HepG2 (cell line): ENCODE data around the gene RECK. TPM values are rescaled to one million over a fixed set of nuclear protein-coding genes. Genes with fewer than 3 reads are reported as not detected.

Source experiments
- ATAC-seq: fragments of 200-7000 bp; cut with Tn5 transposase; 3 replicates; pipeline ENCODE4 v1.9.1; 2020; ENCODE audit warnings: mild to moderate bottlenecking, moderate library complexity
- BruUV-seq: library from RNA; stranded (reverse); fragments of 400-500 nt; replicated peaks from 2 replicates; lab custom pipeline; 2021; lab: Mats Ljungman, UMichigan
- CTCF ChIA-PET: fragments of 300-600 bp; formaldehyde crosslinking; extraction: SDS; loops from one replicate; lab custom pipeline; 2021; ENCODE audit warnings: low total read pairs, inconsistent platforms, low intra/inter-chr PET ratio; lab: Yijun Ruan, JAX
- POLR2A ChIA-PET: fragments of 350-600 bp; sonication (Branson Sonifier 250); formaldehyde crosslinking; loops from one replicate; lab custom pipeline; 2020; ENCODE audit warnings: antibody characterized with exemption, inconsistent platforms; lab: Yijun Ruan, JAX
- DNase-seq: peaks from one replicate; pipeline ENCODE4 v3.0.0-alpha.2; 2015; ENCODE audit warnings: low spot score
- FAIRE-seq: peaks from 3 replicates; lab custom pipeline; 2011; peaks lifted over from hg19 to GRCh38; lab: Jason Lieb, UNC
- H2AFZ ChIP-seq: one replicate; pipeline ENCODE4 v1.6.1; 2011; ENCODE audit warnings: low read length, inconsistent platforms
- H3K27ac ChIP-seq: fragments of 300-600 bp; 3 replicates; pipeline ENCODE4 v1.8.0; 2011; ENCODE audit warnings: mixed run types, mild to moderate bottlenecking, mixed read lengths, low read length, inconsistent platforms; ENCODE audit not compliant: insufficient read depth; ENCODE audit errors: extremely low read length
- H3K27me3 ChIP-seq, 2 experiments: fragments of 200-600 bp in 1 of 2; 2 replicates in 1 of 2; 3 replicates in 1 of 2; pipeline versions ENCODE4 v1.6.0 to v1.8.0; 2011; ENCODE audit warnings: low read length in 2 of 2, mild to moderate bottlenecking in 2 of 2, moderate library complexity in 2 of 2, inconsistent platforms in 1 of 2; ENCODE audit not compliant: insufficient read depth in 2 of 2, control insufficient read depth in 1 of 2
- H3K36me3 ChIP-seq, 2 experiments: fragments of 200-600 bp in 1 of 2; replicated peaks in 1 of 2; 2 replicates in 1 of 2; 3 replicates in 1 of 2; pipeline versions ENCODE4 v1.5.1 to v1.8.0; 2011; ENCODE audit warnings: low read length in 2 of 2, inconsistent platforms in 1 of 2; ENCODE audit not compliant: insufficient read depth in 2 of 2, control insufficient read depth in 1 of 2
- H3K4me1 ChIP-seq: 2 replicates; pipeline ENCODE4 v1.5.1; 2012; ENCODE audit warnings: low read length, inconsistent platforms; ENCODE audit not compliant: insufficient read depth
- H3K4me2 ChIP-seq: 2 replicates; pipeline ENCODE4 v1.6.0; 2011; ENCODE audit warnings: low read depth, low read length, inconsistent platforms
- H3K4me3 ChIP-seq, 3 experiments: fragments of 200-600 bp in 1 of 3; sonication (generic), shearing (Covaris generic) in 1 of 3; replicated peaks in 1 of 3; 2 replicates each; pipeline ENCODE4 v1.5.1; 2011 to 2016; ENCODE audit warnings: low read length in 3 of 3, inconsistent platforms in 2 of 3, low read depth in 2 of 3, mild to moderate bottlenecking in 2 of 3, control low read depth in 1 of 3, mixed read lengths in 1 of 3; ENCODE audit not compliant: insufficient read depth in 1 of 3
- H3K79me2 ChIP-seq: one replicate; pipeline ENCODE4 v1.6.1; 2011; ENCODE audit warnings: low read length, inconsistent platforms; ENCODE audit not compliant: insufficient read depth
- H3K9ac ChIP-seq: 2 replicates; pipeline ENCODE4 v1.6.0; 2011; ENCODE audit warnings: mild to moderate bottlenecking, low read depth, low read length, inconsistent platforms; ENCODE audit not compliant: insufficient read depth
- H3K9me3 ChIP-seq: 2 replicates; pipeline ENCODE4 v1.5.1; 2012; ENCODE audit warnings: mild to moderate bottlenecking, low read length
- H4K20me1 ChIP-seq: 2 replicates; pipeline ENCODE4 v1.6.0; 2011; ENCODE audit warnings: inconsistent platforms, mild to moderate bottlenecking, low read length, moderate library complexity; ENCODE audit not compliant: insufficient read depth
- CBX5 ChIP-seq: sonication (generic); formaldehyde crosslinking; IDR thresholded peaks from 2 replicates; pipeline ENCODE4 v1.4.0; 2020; ENCODE audit warnings: missing genetic modification reagents, borderline replicate concordance
- GATA4 ChIP-seq: sonication (generic); IDR thresholded peaks from 2 replicates; pipeline ENCODE4 v1.6.1; 2016; ENCODE audit warnings: antibody characterized with exemption, low read depth, borderline replicate concordance
- GZF1 ChIP-seq: sonication (generic); formaldehyde crosslinking; IDR thresholded peaks from 2 replicates; pipeline ENCODE4 v1.5.1; 2020; ENCODE audit warnings: mild to moderate bottlenecking, missing genetic modification reagents
- ISX ChIP-seq: sonication (generic); formaldehyde crosslinking; conservative IDR thresholded peaks from 2 replicates; pipeline ENCODE4 v1.5.0; 2020; ENCODE audit warnings: missing genetic modification reagents
- KLF11 ChIP-seq: IDR thresholded peaks from 2 replicates; pipeline ENCODE4 v1.6.1; 2016; ENCODE audit warnings: missing compliant biosample characterization
- MED1 ChIP-seq: sonication (generic); formaldehyde crosslinking; IDR thresholded peaks from 2 replicates; pipeline ENCODE4 v1.4.0; 2020; ENCODE audit warnings: missing genetic modification reagents
- NR1H2 ChIP-seq: sonication (generic); formaldehyde crosslinking; IDR thresholded peaks from 2 replicates; pipeline ENCODE4 v1.8.1; 2022; ENCODE audit warnings: low read depth, missing genetic modification reagents, borderline replicate concordance
- NR2C2 ChIP-seq: sonication (generic); formaldehyde crosslinking; IDR thresholded peaks from 2 replicates; pipeline ENCODE4 v1.4.0; 2020; ENCODE audit warnings: missing genetic modification reagents, mild to moderate bottlenecking, moderate library complexity, borderline replicate concordance
- NR2F2 ChIP-seq: IDR thresholded peaks from 2 replicates; pipeline ENCODE4 v1.6.1; 2012; ENCODE audit warnings: low read depth, inconsistent platforms, borderline replicate concordance
- PCBP1 ChIP-seq: fragments of 200-400 bp; formaldehyde crosslinking; IDR thresholded peaks from 2 replicates; pipeline ENCODE4 v1.6.1; 2017; ENCODE audit warnings: mild to moderate bottlenecking, low read depth, low read length, borderline replicate concordance
- RFX3 ChIP-seq: IDR thresholded peaks from 2 replicates; pipeline ENCODE4 v1.6.1; 2016; ENCODE audit warnings: missing biosample characterization, missing genetic modification reagents
- TEF ChIP-seq: sonication (generic); formaldehyde crosslinking; IDR thresholded peaks from 2 replicates; pipeline ENCODE4 v1.5.0; 2020; ENCODE audit warnings: missing genetic modification reagents
- TSC22D2 ChIP-seq: sonication (generic); formaldehyde crosslinking; IDR thresholded peaks from 2 replicates; pipeline ENCODE4 v1.5.1; 2020; ENCODE audit warnings: missing genetic modification reagents, mild to moderate bottlenecking, borderline replicate concordance
- XBP1 ChIP-seq: sonication (generic); formaldehyde crosslinking; IDR thresholded peaks from 2 replicates; pipeline ENCODE4 v1.5.0; 2020; ENCODE audit warnings: missing genetic modification reagents
- ZNF33A ChIP-seq: sonication (generic); formaldehyde crosslinking; IDR thresholded peaks from 2 replicates; pipeline ENCODE4 v1.5.1; 2020; ENCODE audit warnings: missing genetic modification reagents, mild to moderate bottlenecking, moderate library complexity, borderline replicate concordance
- ZNF563 ChIP-seq: sonication (generic); formaldehyde crosslinking; IDR thresholded peaks from 2 replicates; pipeline ENCODE4 v1.8.0; 2022; ENCODE audit warnings: mild to moderate bottlenecking, moderate library complexity, missing genetic modification reagents
- WGBS: methylation state at CpG from one replicate; pipeline ENCODE4 v1.1.6; 2017; ENCODE audit warnings: low lambda C conversion rate; 5-methylcytosine and 5-hydroxymethylcytosine counted together
- in situ Hi-C: cut with HindIII; loops from 2 replicates; pipeline ENCODE4 v1.10.0; 2017; ENCODE audit warnings: low pct_unique_long_range_greater_than_20kb; ENCODE audit not compliant: extremely low pct_ligation_motif_present
- intact Hi-C: fragments of 100-400 bp; cut with micrococcal nuclease; formaldehyde crosslinking; loops from one replicate; pipeline ENCODE4 v1.10.0; 2022; ENCODE audit not compliant: unreplicated experiment
- polyA plus RNA-seq, 8 experiments: library from polyadenylated mRNA; depleted of rRNA in 3 of 8; stranded (reverse) in 7 of 8; unstranded in 1 of 8; fragments of >200 nt; fragmentation: Illumina TruSeq in 4 of 8; extraction: Trizol in 4 of 8; gene quantifications; 2 replicates each; pipeline versions ENCODE4 v1.2.1 to v1.2.3, GENCODE V29; 2011 to 2016; ENCODE audit warnings: low read depth in 4 of 8, missing spikeins in 1 of 8, mixed read lengths in 1 of 8; ENCODE audit not compliant: insufficient read depth in 1 of 8
- total RNA-seq, 5 experiments: library from RNA; depleted of rRNA; stranded (reverse); fragments of >200 nt; fragmentation: Illumina TruSeq; extraction: Trizol; gene quantifications; 2 replicates each; pipeline ENCODE4 v1.2.3, GENCODE V29; 2016; ENCODE audit warnings: low read depth in 1 of 5
- TF ChIP-seq, protein P1 (sequence below): sonication (generic); formaldehyde crosslinking; IDR thresholded peaks from 2 replicates; pipeline ENCODE4 v1.4.0; 2020; ENCODE audit warnings: mild to moderate bottlenecking, missing genetic modification reagents
- TF ChIP-seq, protein P2 (sequence below): sonication (generic); formaldehyde crosslinking; IDR thresholded peaks from 2 replicates; pipeline ENCODE4 v1.8.1; 2023; ENCODE audit warnings: mild to moderate bottlenecking, inconsistent platforms, moderate library complexity, missing genetic modification reagents, borderline replicate concordance

RECK gene
- total and polyA plus RNA-seq, 2 of the 13 experiments (the other 11 are each of a cell fraction or from before 2014, with no cell fraction given): 3.1 to 4.8 TPM

GRCh38 chr9:36118201-36118600 is 81.5 kb downstream of the RECK start:
- H3K36me3 ChIP-seq: no peaks in the 10 kb centered on the region
- peaks cover 0 to 2% of the 10 kb centered on the region in 2 experiments; a peak in 1 of 5 replicates for H3K27me3 ChIP-seq
- TF ChIP-seq, protein P1, sequence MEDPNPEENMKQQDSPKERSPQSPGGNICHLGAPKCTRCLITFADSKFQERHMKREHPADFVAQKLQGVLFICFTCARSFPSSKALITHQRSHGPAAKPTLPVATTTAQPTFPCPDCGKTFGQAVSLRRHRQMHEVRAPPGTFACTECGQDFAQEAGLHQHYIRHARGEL (CRISPR knock-in tag): no peak
- TF ChIP-seq CBX5 (CRISPR knock-in tag) (no peak), GZF1 (CRISPR knock-in tag) (no peak), KLF11 (no peak), ZNF33A (CRISPR knock-in tag) (no peak), RFX3 (CRISPR knock-in tag) (no peak), TEF (CRISPR knock-in tag) (no peak)
- 69% methylated on average over 2 of the region's 2 CpGs for WGBS
- POLR2A ChIA-PET: no interaction called here
- H3K4me3 ChIP-seq: no peak overlapping the region
- no peaks in the 10 kb centered on the region for H3K4me1 ChIP-seq
- intact Hi-C loops: no loop called here
- H4K20me1 ChIP-seq: no peaks in the 10 kb centered on the region
- FAIRE-seq: no peak
- no peak for DNase-seq
- H3K9ac ChIP-seq: no peak overlapping the region
- no peak overlapping the region for H3K27ac ChIP-seq
- in situ Hi-C loops: no loop called here
- no peak overlapping the region for H3K4me2 ChIP-seq
- BruUV-seq: no TSS peak
- no peak for ATAC-seq
- CTCF ChIA-PET: no interaction called here
- no peaks in the 10 kb centered on the region for H3K9me3 ChIP-seq
- H3K79me2 ChIP-seq: no peaks in the 10 kb centered on the region
- H2AFZ ChIP-seq: no peak overlapping the region

DNA sequence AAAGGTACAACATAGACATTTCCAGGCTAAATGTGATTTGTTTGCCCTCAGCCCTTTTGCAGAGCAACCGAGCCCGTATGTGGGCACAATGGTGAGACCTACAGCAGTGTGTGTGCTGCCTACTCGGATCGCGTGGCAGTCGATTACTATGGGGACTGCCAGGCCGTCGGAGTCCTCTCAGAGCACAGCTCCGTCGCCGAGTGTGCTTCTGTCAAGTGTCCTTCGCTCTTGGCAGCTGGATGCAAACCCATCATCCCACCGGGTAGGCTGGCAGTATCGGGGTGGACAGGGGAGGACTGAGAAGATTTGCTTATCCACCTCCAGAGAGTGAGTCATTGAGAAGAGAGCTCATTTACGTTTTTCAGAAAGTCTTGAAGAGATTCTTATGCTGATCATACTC is 82.0 kb downstream of the RECK start:
- no peak overlapping the region for H3K9ac ChIP-seq
- H4K20me1 ChIP-seq: no peaks in the 10 kb centered on the region
- no peak overlapping the region for H3K4me2 ChIP-seq
- CTCF ChIA-PET: no interaction called here
- peaks cover 0 to 2% of the 10 kb centered on the region in 2 experiments; a peak in 1 of 5 replicates for H3K27me3 ChIP-seq
- no peak for DNase-seq
- H3K27ac ChIP-seq: no peak overlapping the region
- no peak overlapping the region for H3K4me3 ChIP-seq
- no peaks in the 10 kb centered on the region for H3K79me2 ChIP-seq
- BruUV-seq: no TSS peak
- H3K9me3 ChIP-seq: no peaks in the 10 kb centered on the region
- no peaks in the 10 kb centered on the region for H3K4me1 ChIP-seq
- intact Hi-C loops: no loop called here
- in situ Hi-C loops: no loop called here
- H3K36me3 ChIP-seq: no peaks in the 10 kb centered on the region
- FAIRE-seq: no peak
- ATAC-seq: no peak
- POLR2A ChIA-PET: no interaction called here
- WGBS: 57% methylated on average over 14 of the region's 15 CpGs
- H2AFZ ChIP-seq: no peak overlapping the region
- TF ChIP-seq NR2C2: no peak
- no peak for TF ChIP-seq PCBP1
- TF ChIP-seq ZNF563 (CRISPR knock-in tag): no peak
- TF ChIP-seq NR2F2: no peak
- no peak for TF ChIP-seq GATA4
- TF ChIP-seq NR1H2 (CRISPR knock-in tag): no peak
- no peak for TF ChIP-seq TSC22D2 (CRISPR knock-in tag)
- TF ChIP-seq, protein P2, sequence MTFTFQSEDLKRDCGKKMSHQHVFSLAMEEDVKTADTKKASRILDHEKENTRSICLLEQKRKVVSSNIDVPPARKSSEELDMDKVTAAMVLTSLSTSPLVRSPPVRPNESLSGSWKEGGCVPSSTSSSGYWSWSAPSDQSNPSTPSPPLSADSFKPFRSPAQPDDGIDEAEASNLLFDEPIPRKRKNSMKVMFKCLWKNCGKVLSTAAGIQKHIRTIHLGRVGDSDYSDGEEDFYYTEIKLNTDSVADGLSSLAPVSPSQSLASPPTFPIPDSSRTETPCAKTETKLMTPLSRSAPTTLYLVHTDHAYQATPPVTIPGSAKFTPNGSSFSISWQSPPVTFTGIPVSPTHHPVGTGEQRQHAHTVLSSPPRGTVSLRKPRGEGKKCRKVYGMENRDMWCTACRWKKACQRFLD (CRISPR knock-in tag): no peak
- TF ChIP-seq ISX (CRISPR knock-in tag): no peak
- TF ChIP-seq XBP1: no peak
- TF ChIP-seq MED1: no peak
